Tracheal epithelial cell (primary cell): ENCODE data around the gene FABP6. TPM values are rescaled to one million over a fixed set of nuclear protein-coding genes. Genes with fewer than 3 reads are reported as not detected.

Experiments used
- total RNA-seq: library from RNA; depleted of rRNA; stranded (reverse); fragments of >200 nt; gene quantifications from 2 replicates; pipeline ENCODE4 v1.2.1, GENCODE V29; 2014

Gene FABP6, protein sequence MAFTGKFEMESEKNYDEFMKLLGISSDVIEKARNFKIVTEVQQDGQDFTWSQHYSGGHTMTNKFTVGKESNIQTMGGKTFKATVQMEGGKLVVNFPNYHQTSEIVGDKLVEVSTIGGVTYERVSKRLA
- 1.2 TPM in 1 of 2 replicates, not detected in the other for total RNA-seq

DNA sequence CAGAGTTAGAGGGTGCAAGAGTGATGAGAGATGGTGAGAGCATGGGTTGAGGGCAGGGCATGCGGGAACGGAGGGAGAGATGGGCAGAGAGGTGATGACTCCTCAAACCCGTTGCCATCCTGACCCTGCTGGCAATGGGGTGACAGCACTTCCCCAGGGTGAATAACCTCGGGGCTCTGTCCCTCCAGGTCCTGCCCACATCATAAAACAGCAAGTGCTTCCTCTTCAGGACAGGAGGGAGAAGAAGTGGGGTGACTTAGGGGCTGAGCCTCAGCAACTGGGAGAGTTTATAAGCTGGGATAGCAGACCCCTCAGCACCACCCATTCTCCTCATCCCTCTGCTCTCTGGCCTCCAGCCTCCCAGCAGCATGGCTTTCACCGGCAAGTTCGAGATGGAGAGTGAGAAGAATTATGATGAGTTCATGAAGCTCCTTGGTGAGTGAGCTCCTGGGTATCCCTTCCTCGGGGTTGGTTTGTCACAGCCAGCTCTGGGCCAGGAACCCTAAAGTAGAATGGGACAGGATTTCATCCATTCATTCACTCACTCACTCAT is at the start of gene FABP6:
FABP6 (plus strand) TSS at position 317 of the 553 bp plus-strand sequence; CDS start at position 369, 52 bp downstream.

Other genes starting within 250 kb of the FABP6 start
- 35.0 and 49.9 TPM in 2 replicates for gene TTC1, start 220.4 kb upstream of the FABP6 start, total RNA-seq
- gene PWWP2A, start 110.1 kb upstream of the FABP6 start, total RNA-seq, result 16.4 and 21.1 TPM in 2 replicates
- gene CCNJL, start 83.1 kb downstream of the FABP6 start, total RNA-seq, result 1.5 and 4.8 TPM in 2 replicates
- not detected in 2 replicates for gene C1QTNF2, start 141.1 kb downstream of the FABP6 start, total RNA-seq
- gene FAM200C, start 170.5 kb downstream of the FABP6 start, total RNA-seq, result 2.6 and 3.1 TPM in 2 replicates
- gene SLU7, start 189.6 kb downstream of the FABP6 start, total RNA-seq, result 36.9 and 69.6 TPM in 2 replicates
- 130 and 184 TPM in 2 replicates for gene PTTG1, start 192.3 kb downstream of the FABP6 start, total RNA-seq